ENCODE results near the gene RNF8.

The RNF8 gene

GRCh38 chr6:37362101-37362828, 8.5 kb downstream of the RNF8 start:
- no peak for DNase-seq

DNA sequence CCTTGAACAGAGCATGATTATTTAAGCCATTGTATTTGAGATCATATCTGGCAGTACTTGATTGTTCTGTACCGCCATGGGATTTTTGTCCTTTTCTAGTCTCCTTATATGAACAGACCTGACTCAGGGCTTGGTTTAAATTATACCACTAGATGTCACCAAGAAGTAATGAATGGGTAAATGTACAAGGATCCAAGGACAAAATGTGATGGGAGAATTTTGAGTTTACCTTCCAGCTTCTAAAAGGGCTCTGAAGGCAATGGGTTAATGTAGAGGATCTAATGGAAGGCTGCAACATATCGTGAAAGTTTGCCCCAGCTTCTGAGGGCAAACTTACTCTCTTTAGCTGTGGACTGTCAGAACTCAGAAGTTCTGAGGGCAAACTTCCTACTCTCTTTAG, 12.0 kb downstream of the RNF8 start:
- no peak for DNase-seq

DNA sequence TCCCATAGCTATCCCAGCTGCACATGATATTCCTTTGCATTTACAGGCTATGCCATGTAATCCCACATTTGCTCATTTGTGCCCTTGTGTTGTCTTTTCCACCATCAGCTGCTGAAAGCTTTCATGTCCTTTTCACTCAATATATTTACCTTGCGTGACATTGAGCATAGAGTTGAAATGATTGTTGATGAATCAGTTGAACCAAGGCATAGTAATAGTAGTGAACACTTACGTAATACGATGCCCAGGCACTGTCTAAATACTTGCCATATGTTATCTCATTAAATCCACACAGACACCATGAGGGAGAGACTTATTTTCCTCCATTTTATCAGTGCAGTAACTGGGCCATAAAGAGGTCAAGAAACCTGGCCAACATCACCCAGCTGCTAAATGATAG, 13.1 kb downstream of the RNF8 start:
- DNase-seq = no peak

GRCh38 chr6:37368961-37369320, 15.2 kb downstream of the RNF8 start:
- DNase-seq = no peak

- DNase-seq = no peak
Measured at GRCh38 chr6:37369321-37370201, 15.8 kb downstream of the RNF8 start.

DNA sequence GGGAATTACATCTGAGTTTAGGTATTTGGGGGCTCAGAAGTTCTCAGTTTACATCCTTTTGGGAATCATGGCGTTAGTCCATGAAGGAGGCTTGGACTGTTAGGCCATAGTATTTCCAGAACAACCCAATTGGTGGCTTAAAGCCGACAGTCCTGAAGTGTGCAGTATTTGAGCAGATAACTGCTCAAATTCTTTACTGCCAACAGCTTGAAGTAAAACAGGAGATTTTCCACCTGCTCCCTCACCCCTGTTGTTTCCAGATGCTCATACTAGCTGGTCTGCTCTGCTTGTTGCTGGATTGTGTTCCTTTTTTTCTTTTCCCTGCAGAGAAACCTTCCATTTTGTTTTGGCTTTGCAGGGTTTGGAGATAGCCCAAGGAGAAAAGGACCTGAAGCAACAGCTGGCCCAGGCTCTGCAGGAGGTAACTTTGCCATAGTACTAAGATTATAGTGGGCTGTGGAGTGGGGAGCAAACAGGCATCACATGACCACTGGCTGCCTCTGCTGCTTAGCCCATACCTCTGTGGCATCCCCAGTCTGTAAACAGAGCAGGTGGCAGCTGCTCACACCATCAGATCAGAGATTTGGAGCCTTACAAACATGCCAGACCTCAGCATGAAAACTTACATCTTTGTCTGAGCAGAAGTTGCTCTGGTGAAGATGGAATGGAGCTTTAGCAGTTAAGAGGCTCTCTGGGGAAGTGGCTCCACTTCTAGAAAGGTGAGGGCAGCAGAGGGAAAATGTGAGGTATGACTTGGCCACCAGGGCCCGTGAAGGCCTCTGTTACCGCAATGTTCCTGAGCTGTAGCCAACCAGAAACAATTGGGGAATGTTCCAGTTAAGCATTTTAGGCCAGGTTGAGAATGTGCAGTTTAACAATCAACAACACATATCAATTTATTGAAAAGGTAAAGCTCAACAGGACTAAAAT, 17.6 kb downstream of the RNF8 start:
- no peak for DNase-seq

DNA sequence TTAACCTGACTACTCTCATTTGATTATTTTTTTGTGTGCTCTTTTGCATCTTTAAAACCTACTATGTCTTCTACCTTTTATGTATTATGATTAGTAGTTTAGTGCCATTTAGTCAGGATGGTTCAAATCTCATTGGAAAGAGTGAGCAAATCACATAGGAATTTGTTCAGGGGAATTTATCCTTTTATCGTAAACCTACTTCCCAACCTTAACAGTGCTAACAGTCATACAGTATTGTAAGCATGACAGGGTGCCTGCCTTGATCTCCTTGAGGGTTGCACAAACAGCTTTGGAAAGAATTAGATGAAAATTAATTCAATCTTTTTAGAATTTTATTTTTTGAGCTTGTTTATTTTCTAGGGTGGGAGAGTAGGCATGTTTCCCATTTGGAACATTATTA, 18.3 kb downstream of the RNF8 start:
- DNase-seq = no peak

DNA sequence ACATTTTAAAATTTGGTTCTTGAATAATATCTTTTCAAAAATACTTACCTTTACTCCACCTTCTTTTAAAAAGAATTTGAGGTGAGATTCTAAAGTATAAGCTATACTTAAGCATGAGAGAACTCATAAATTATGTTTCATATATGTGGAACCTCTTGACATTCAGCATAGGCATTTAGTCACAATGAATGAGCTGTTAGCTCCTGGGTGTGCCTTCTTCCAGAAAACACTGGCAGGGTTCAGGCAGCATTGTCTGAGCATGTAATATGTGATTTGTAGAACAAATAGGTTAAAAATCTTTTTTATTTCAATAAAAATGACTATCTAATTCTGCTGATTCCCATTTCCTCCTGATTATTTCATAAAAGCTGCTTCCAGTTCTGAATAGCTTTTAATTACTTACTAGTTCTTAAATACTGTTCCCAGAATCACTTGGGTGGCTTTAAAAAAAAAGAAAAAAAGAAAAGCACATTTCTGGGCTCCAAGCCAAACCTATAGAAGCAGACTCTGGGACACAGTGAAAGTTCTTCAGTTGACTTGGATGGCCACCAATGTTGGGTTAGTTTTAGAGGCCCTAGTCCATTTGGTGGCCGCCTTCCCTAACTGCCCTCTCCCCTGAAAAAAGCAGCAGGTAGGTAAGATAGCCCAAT, 20.2 kb downstream of the RNF8 start:
- no peak for DNase-seq

DNA sequence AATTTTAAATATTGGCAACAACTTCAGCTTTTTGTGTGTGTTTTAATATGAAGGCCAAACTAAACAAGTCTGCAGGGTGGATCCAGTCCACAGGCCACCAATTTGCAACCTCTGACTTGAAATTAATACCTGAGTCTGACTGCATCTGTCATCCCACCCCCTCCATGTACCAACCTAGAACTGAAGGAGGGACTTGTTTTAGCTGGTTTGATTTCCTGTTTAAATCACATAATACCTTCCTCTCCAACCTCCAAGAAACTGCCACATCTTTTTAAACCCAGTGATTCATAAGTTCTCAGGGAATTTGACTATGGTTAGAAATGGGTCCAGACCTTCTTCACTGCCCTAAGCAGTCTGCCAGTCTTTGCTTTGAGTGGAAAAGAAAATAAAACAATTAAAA, 21.6 kb downstream of the RNF8 start:
- no peak for DNase-seq

DNA sequence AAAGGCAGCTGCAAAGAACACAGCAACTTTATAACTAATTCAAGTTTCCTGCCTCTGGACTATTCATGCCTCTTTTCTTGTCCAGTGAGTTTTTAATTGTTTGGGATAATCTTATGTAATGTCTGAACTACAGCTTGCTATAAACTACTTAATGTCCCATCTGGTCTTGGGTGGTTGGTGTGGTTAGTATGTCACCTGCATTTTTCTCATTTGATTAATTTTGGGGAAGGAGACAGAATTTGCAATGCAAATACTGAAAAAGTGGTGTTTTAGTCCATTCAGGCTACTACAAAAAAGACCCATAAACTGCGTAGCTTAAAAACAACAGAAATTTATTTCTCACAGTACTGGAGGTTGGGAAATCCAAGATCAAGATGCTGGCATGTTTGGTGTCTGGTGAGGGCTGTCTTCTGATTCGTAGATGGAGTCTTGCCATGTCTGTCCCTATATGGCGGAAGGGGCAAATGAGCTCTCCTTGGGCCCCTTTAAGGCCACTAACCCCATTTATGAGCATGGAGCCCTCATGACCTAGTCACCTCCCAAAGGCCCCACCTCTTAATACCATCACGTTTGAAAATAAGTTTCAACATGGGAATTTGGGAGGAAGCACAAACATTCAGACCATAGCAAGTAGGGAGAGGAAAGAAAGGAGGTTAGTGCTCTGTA, 22.4 kb downstream of the RNF8 start:
- DNase-seq = no peak

- peak; percentile 17 for DNase-seq
Measured at GRCh38 chr6:37381579-37381978, 27.8 kb downstream of the RNF8 start.

- no peak for DNase-seq
Measured at GRCh38 chr6:37382994-37383765, 29.4 kb downstream of the RNF8 start.

DNA sequence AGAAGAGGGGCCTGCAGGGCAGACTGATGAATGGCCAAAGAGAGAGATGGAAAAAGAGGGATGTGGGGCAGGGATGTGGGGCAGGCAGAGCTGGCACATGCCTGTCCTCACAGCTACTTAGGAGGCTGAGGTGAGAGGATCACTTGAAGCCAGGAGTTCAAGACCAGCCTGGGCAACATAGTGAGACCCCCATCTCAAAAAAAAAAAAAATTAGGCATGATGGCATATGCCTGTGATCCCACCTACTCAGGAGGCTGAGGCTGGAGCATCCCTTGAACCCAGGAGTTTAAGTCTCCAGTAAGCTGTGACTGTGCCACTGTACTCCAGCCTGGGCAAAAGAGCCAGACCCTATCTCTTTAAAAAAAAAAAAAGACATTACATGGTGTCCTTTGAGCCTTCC, 34.8 kb downstream of the RNF8 start:
- DNase-seq = no peak

- no peak for DNase-seq
Measured at GRCh38 chr6:37389857-37390256, 36.1 kb downstream of the RNF8 start.

GRCh38 chr6:37391120-37391519, 37.3 kb downstream of the RNF8 start:
- DNase-seq = no peak

DNA sequence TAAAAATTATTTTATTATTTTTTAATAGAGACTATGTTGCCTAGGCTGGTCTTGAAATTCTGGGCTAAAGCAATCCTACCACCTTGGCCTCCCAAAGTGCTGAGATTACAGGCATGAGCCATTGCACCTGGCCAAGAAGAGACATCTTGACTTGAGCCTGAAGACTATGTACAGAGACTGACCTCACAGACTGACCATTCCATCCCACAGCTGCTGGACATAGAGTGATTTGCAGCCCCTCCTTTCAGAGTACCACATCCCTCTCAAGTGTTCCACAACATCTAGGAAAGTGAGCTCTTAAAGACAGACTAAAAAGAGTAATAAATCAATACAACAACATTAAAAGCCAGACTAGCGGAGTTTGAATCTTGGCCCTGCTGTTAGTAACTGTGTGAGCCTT, 39.0 kb downstream of the RNF8 start:
- DNase-seq = no peak

- DNase-seq = no peak
Measured at GRCh38 chr6:37393381-37393929, 39.7 kb downstream of the RNF8 start.

GRCh38 chr6:37396571-37397180, 42.9 kb downstream of the RNF8 start:
- no peak for DNase-seq

GRCh38 chr6:37399131-37399530, 45.3 kb downstream of the RNF8 start:
- no peak for DNase-seq

DNA sequence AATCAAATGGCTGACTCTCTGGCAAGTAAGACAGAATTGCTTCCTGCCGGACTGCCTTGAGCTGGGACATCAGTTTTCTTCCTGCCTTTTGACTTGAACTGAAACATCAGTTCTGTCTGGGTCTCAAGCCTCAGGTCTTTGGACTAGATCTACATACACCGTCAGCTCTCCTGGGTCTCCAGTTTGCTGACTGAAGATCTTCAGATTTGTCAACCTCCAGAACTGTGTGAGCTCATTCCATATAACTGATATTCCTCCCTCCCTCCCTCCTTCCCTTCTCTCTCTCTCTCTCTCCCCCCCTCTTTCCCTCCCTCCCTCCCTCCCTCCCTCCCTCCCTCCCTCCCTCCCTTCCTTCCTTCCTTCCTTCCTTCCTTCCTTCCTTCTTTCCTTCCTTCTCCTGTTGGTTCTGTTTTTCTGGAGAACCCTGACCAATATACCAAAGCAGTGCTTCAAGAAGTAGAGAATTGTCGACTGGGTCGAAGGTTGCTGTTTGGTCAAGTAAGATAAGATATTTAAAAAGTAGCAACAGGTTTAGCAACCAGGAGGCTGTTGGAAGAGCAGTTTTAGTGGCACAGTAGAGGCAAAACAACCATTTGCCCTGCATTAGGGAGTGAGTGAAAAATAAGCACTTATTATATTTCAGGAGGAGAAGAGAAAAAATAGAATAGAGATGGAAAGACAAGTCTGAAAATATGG, 46.2 kb downstream of the RNF8 start:
- DNase-seq = no peak
